NCI-H2171 treated with DMSO at 0.1 percent for 48 hours (cell line): ENCODE results near the gene MAP3K9.

Experiments used
- DNase-seq: peaks from one replicate; lab custom pipeline; 2025; lab: John Stamatoyannopoulos, UW

MAP3K9 gene

DNA sequence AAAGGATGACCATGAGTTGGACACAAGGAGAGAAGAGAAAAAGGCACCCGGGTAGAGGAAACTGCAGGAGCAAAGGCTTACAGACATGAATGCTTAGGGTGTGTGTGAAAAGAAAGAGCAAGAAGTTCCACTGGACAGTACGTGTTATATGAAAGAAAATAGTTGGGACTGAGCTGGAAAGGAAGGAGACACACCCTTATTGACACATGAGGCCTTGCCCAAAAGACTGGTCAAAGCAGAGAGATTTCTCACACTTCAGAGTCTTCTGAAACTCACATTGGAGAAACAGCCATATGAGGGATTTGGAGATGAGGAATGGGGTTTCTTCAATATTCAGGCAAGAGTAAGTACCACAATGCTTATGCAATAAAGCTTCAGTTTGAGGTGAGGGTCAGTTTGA, 111.6 kb downstream of the MAP3K9 start:
- no peak for DNase-seq

DNA sequence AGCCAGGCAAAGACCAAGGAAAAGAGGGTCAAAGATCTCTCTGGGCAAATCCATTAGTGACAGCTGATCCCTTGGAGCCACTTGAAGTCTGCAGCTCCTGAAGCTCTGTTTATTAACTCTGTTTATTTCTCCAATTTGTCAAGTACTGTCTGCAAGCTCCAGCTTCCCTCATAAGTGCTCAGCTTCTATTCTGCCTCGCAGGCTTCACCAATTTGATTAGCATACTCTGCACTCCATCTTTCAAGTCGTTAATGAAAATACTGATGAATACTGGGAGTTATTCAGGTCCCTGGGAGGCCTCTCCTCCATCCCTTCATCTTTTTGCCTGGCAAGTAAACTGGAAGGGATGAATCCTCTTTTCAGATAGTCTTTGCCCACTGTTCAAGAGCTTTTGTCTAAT, 113.3 kb downstream of the MAP3K9 start:
- no peak for DNase-seq

DNA sequence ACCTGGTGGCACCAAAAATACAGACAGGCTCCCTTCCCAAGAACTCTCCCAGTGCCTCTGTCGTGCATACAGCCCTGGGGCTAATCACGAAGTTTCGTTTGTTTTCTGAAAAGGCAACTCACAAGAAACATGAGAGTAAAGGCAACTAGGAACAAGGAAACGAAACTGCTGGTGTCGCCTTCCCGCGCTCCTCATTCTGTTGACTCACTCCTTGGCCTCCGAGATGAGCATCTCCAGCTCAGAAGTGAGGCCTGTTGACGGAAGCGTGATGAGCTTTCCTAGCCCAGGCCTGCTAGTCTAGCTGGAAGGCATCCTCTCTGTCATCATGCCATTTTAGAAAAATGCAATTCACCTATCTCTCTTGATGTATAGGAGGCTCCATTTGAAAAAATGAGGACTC, 117.1 kb downstream of the MAP3K9 start:
- DNase-seq = no peak

DNA sequence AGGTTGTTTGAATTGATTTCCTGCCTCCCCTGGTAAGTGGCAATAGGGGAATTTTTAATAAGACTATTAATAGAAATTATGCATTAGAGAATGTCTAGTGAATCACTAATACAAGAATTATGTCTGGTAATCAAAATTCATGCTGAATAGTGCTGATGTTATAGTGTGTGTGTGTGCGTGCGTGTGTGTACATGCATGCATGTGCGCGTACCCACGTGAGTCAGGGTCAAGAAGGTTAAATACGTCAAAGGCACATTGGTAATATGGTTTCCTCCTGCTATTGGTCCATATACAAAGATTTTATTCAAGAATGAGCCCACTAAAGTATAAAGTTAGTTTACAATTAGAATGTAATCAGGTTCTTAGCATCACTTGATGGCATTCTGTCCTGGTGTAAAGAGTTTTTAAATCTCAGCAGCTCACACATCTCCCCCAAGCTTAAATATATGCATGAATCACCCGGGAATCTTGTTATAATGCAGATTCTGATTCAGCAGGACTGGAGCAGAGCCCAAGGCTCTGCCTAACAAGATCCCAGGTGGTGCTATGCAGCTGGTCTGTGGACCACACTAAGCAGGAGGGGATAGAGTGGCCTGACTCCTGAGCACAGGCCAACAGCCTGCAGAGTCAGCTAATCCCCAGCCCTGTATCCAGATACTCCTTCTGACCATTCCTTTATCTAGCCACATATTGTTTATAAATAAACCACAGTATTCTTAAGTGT, 123.7 kb downstream of the MAP3K9 start:
- no peak for DNase-seq

DNA sequence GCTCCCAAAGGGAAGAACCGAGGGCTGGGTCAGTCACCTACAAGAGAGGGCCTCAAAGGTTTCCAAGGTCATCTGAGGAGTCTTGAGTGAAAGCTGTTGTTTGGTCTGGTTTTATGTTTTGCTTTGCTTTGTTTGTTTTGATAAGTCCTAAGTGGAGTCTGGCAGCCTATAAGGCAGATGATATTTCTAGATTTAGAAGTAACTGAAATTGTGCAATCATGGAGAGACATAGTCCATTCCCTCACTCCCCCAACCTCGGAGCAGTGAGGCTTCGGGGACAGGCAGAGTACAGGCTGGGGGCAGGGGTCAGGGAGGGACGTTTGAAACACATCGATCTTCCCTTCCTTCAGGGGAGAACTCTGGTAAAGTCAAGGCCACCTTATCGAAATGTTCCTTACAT, 125.3 kb downstream of the MAP3K9 start:
- no peak for DNase-seq

DNA sequence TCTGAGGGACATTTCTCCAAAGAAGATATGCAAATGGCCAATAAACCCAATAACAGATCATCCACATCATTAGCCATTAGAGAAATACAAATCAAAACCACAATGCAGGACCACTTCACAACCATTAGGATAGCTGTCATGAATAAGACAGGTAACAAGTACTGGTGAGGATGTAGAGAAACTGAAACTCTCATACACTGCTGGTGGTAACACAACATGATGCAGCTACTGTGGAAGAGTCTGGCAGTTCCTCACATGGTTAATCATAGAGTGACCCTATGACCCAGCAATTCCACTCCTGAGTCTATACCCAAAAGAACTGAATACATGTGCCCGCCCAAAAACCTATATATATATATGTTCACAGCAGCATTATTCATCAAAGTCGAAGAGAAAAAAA, 128.6 kb downstream of the MAP3K9 start:
- no peak for DNase-seq

DNA sequence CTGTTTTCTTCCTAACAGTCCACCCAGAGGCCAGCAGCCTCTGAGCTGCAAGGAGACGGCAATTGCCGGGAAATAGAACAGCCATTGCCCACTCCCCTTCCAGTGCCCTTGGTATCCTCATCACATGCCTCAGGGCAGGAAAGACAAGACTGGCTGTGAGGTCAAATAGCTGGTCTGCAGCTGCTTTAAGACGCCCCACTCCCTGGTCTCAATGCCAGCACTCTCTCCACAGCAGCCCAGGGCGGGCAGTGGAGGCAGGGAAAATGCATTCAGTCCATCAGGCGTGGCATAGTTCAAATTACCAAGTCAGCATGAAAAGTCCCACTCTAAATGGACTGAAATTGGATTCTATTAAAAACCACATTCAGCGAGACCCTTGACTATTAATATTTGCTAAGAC, 132.0 kb downstream of the MAP3K9 start:
- no peak for DNase-seq
